ENCODE measurements around the gene RNF181. TPM values are rescaled to one million over a fixed set of nuclear protein-coding genes. Genes with fewer than 3 reads are reported as not detected.
A peak's percentile ranks its signal among the peaks of the same experiment; 100 is the strongest.

RNF181 gene
- total and polyA plus RNA-seq, 2 of the 13 experiments (the other 11 are each of a cell fraction or from before 2014, with no cell fraction given): 224 to 578 TPM

DNA sequence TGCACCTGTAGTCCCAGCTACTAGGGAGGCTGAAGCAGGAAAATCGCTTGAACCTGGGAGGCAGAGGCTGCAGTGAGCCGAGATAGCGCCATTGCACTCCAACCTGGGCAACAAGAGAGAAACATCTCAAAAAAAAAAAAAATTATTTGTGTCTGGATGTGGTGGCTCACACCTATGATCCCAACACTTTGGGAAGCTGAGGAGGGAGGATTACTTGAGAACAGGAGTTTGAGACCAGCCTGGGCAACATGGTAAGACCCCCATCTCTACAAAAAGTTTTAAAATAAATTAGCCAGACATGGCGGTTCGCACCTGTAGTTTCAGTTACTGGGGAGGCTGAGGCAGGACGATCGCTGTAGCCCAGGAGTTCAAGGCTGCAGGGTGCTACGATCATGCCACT is 19.8 kb upstream of the RNF181 start (continued):
- TF ChIP-seq, protein P1, sequence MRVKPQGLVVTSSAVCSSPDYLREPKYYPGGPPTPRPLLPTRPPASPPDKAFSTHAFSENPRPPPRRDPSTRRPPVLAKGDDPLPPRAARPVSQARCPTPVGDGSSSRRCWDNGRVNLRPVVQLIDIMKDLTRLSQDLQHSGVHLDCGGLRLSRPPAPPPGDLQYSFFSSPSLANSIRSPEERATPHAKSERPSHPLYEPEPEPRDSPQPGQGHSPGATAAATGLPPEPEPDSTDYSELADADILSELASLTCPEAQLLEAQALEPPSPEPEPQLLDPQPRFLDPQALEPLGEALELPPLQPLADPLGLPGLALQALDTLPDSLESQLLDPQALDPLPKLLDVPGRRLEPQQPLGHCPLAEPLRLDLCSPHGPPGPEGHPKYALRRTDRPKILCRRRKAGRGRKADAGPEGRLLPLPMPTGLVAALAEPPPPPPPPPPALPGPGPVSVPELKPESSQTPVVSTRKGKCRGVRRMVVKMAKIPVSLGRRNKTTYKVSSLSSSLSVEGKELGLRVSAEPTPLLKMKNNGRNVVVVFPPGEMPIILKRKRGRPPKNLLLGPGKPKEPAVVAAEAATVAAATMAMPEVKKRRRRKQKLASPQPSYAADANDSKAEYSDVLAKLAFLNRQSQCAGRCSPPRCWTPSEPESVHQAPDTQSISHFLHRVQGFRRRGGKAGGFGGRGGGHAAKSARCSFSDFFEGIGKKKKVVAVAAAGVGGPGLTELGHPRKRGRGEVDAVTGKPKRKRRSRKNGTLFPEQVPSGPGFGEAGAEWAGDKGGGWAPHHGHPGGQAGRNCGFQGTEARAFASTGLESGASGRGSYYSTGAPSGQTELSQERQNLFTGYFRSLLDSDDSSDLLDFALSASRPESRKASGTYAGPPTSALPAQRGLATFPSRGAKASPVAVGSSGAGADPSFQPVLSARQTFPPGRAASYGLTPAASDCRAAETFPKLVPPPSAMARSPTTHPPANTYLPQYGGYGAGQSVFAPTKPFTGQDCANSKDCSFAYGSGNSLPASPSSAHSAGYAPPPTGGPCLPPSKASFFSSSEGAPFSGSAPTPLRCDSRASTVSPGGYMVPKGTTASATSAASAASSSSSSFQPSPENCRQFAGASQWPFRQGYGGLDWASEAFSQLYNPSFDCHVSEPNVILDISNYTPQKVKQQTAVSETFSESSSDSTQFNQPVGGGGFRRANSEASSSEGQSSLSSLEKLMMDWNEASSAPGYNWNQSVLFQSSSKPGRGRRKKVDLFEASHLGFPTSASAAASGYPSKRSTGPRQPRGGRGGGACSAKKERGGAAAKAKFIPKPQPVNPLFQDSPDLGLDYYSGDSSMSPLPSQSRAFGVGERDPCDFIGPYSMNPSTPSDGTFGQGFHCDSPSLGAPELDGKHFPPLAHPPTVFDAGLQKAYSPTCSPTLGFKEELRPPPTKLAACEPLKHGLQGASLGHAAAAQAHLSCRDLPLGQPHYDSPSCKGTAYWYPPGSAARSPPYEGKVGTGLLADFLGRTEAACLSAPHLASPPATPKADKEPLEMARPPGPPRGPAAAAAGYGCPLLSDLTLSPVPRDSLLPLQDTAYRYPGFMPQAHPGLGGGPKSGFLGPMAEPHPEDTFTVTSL (CRISPR knock-in tag; IDR thresholded peaks at IDR 0.05; ENCODE audit: borderline replicate concordance): 0 out of 2 replicates have a peak, but pooled peaks have one; percentile 20
- peak; percentile 85 for TF ChIP-seq ZNF460 (CRISPR knock-in tag; IDR thresholded peaks at IDR 0.05; ENCODE audit: borderline replicate concordance)
- TF ChIP-seq, protein P2, sequence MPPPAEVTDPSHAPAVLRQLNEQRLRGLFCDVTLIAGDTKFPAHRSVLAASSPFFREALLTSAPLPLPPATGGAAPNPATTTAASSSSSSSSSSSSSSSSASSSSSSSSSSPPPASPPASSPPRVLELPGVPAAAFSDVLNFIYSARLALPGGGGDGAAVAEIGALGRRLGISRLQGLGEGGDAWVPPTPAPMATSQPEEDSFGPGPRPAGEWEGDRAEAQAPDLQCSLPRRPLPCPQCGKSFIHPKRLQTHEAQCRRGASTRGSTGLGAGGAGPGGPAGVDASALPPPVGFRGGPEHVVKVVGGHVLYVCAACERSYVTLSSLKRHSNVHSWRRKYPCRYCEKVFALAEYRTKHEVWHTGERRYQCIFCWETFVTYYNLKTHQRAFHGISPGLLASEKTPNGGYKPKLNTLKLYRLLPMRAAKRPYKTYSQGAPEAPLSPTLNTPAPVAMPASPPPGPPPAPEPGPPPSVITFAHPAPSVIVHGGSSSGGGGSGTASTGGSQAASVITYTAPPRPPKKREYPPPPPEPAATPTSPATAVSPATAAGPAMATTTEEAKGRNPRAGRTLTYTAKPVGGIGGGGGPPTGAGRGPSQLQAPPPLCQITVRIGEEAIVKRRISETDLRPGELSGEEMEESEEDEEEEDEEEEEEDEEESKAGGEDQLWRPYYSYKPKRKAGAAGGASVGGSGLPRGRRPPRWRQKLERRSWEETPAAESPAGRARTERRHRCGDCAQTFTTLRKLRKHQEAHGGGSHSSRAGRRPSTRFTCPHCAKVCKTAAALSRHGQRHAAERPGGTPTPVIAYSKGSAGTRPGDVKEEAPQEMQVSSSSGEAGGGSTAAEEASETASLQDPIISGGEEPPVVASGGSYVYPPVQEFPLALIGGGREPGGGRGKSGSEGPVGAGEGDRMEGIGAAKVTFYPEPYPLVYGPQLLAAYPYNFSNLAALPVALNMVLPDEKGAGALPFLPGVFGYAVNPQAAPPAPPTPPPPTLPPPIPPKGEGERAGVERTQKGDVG (CRISPR knock-in tag; IDR thresholded peaks at IDR 0.05; ENCODE audit: borderline replicate concordance): peak; percentile 59; the same call in 1 of the 2 replicates
- no peak for TF ChIP-seq ZNF329 (CRISPR knock-in tag; IDR thresholded peaks at IDR 0.05; ENCODE audit: low read depth)
- TF ChIP-seq, protein P3, sequence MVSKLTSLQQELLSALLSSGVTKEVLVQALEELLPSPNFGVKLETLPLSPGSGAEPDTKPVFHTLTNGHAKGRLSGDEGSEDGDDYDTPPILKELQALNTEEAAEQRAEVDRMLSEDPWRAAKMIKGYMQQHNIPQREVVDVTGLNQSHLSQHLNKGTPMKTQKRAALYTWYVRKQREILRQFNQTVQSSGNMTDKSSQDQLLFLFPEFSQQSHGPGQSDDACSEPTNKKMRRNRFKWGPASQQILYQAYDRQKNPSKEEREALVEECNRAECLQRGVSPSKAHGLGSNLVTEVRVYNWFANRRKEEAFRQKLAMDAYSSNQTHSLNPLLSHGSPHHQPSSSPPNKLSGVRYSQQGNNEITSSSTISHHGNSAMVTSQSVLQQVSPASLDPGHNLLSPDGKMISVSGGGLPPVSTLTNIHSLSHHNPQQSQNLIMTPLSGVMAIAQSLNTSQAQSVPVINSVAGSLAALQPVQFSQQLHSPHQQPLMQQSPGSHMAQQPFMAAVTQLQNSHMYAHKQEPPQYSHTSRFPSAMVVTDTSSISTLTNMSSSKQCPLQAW (CRISPR knock-in tag; IDR thresholded peaks at IDR 0.05): no peak
- TF ChIP-seq, protein P4, sequence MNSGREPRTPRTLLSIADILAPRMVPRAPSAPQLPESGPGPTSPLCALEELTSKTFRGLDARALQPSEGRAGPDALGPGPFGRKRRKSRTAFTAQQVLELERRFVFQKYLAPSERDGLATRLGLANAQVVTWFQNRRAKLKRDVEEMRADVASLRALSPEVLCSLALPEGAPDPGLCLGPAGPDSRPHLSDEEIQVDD (CRISPR knock-in tag; IDR thresholded peaks at IDR 0.05; ENCODE audit: borderline replicate concordance): no peak
- 0 out of 2 replicates have a peak, but pooled peaks have one; percentile 32 for TF ChIP-seq ZNF850 (CRISPR knock-in tag; conservative IDR thresholded peaks at IDR 0.05)
- TF ChIP-seq, protein P5, sequence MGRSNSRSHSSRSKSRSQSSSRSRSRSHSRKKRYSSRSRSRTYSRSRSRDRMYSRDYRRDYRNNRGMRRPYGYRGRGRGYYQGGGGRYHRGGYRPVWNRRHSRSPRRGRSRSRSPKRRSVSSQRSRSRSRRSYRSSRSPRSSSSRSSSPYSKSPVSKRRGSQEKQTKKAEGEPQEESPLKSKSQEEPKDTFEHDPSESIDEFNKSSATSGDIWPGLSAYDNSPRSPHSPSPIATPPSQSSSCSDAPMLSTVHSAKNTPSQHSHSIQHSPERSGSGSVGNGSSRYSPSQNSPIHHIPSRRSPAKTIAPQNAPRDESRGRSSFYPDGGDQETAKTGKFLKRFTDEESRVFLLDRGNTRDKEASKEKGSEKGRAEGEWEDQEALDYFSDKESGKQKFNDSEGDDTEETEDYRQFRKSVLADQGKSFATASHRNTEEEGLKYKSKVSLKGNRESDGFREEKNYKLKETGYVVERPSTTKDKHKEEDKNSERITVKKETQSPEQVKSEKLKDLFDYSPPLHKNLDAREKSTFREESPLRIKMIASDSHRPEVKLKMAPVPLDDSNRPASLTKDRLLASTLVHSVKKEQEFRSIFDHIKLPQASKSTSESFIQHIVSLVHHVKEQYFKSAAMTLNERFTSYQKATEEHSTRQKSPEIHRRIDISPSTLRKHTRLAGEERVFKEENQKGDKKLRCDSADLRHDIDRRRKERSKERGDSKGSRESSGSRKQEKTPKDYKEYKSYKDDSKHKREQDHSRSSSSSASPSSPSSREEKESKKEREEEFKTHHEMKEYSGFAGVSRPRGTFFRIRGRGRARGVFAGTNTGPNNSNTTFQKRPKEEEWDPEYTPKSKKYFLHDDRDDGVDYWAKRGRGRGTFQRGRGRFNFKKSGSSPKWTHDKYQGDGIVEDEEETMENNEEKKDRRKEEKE (IDR thresholded peaks at IDR 0.05): no peak
- TF ChIP-seq UBTF (CRISPR knock-in tag; IDR thresholded peaks at IDR 0.05): 0 out of 2 replicates have a peak, but pooled peaks have one; percentile 16
- no peak for TF ChIP-seq ZNF607 (CRISPR knock-in tag; IDR thresholded peaks at IDR 0.05; ENCODE audit: borderline replicate concordance)
- no peak for TF ChIP-seq ZNF264 (CRISPR knock-in tag; IDR thresholded peaks at IDR 0.05)
- TF ChIP-seq CHD4 (IDR thresholded peaks at IDR 0.05; ENCODE audit: borderline replicate concordance, low read length): no peak
